ENCODE results near the gene DNM1L. TPM values are rescaled to one million over a fixed set of nuclear protein-coding genes. Genes with fewer than 3 reads are reported as not detected.

Gene DNM1L
- total RNA-seq, 3 donors from 2014 or later (not counting 1 experiment from before 2014, with no cell fraction given), result 69.2 to 84.9 (median 81.0) TPM

DNA sequence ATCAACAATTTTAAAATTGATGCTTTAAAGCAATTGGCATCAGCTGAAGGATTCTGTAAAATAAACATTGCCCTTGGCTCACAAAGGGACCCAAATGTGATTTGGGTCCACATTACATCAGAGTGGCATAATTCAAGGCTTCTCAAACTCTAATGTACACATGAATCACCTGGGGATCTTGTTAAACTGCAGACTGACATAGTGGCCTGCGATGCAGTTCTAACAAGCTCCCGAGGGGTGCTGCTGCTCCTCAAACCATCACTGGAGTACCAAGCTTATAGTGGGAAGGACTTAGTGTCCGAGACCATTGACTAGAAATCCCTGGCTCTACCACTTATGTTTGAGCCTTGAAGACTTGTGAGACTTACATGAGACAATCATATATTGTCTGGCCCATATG, 31.8 kb upstream of the DNM1L start:
- Mint-ChIP-seq H3K4me1 (no peaks in the 10 kb centered on the region), H3K27me3 (ENCODE audit: low read depth in 2 of 2) (peaks cover 0 to 4% of the 10 kb centered on the region in 2 donors), H3K27ac (no peak overlapping the region), H3K9me3 (no peaks in the 10 kb centered on the region), H3K36me3 (no peaks in the 10 kb centered on the region), H3K4me3 (no peak overlapping the region)
- 90% methylated on average over 3 of the region's 3 CpGs for WGBS (ENCODE audit: insufficient coverage)
- DNase-seq (no peak), ATAC-seq (no peak)
- no peak for TF ChIP-seq CTCF (IDR thresholded peaks at IDR 0.05)
- H3K27ac ChIP-seq (ENCODE audit: low read length), result no peak overlapping the region
- intact Hi-C loops (cut with micrococcal nuclease), result no loop called here
- no peaks in the 10 kb centered on the region for H3K4me1 ChIP-seq (ENCODE audit: control insufficient read depth, insufficient read depth, low read length)
- H3K27me3 ChIP-seq (ENCODE audit: control insufficient read depth, insufficient read depth, low read length), result no peaks in the 10 kb centered on the region
- no peaks in the 10 kb centered on the region for H3K36me3 ChIP-seq (ENCODE audit: control insufficient read depth, insufficient read depth, low read length)
- H3K4me3 ChIP-seq (ENCODE audit: low read length), result no peak overlapping the region
- H3K9me3 ChIP-seq (ENCODE audit: control insufficient read depth, insufficient read depth, low read length), result no peaks in the 10 kb centered on the region

- H3K27ac Mint-ChIP-seq, result no peak overlapping the region
- WGBS (ENCODE audit: insufficient coverage), result 61% methylated on average over 2 of the region's 2 CpGs
- Histone ChIP-seq H3K36me3 (ENCODE audit: control insufficient read depth, insufficient read depth, low read length) (no peaks in the 10 kb centered on the region), H3K4me1 (ENCODE audit: control insufficient read depth, insufficient read depth, low read length) (no peaks in the 10 kb centered on the region), H3K27ac (ENCODE audit: low read length) (no peak overlapping the region), H3K27me3 (ENCODE audit: control insufficient read depth, insufficient read depth, low read length) (no peaks in the 10 kb centered on the region), H3K9me3 (ENCODE audit: control insufficient read depth, insufficient read depth, low read length) (no peaks in the 10 kb centered on the region), H3K4me3 (ENCODE audit: low read length) (no peak overlapping the region)
- H3K36me3 Mint-ChIP-seq, result no peaks in the 10 kb centered on the region
- no peak for DNase-seq
- TF ChIP-seq CTCF (IDR thresholded peaks at IDR 0.05), result no peak
- no peaks in the 10 kb centered on the region for H3K9me3 Mint-ChIP-seq
- no peak for ATAC-seq
- peaks cover 0 to 4% of the 10 kb centered on the region in 2 donors for H3K27me3 Mint-ChIP-seq (ENCODE audit: low read depth in 2 of 2)
- H3K4me3 Mint-ChIP-seq, result no peak overlapping the region
- intact Hi-C loops (cut with micrococcal nuclease), result no loop called here
- H3K4me1 Mint-ChIP-seq, result no peaks in the 10 kb centered on the region
Measured at GRCh38 chr12:32650508-32650907, 28.6 kb upstream of the DNM1L start.

- no peaks in the 10 kb centered on the region for H3K9me3 ChIP-seq (ENCODE audit: control insufficient read depth, insufficient read depth, low read length)
- DNase-seq, result no peak
- intact Hi-C loops (cut with micrococcal nuclease), result no loop called here
- no peak overlapping the region for H3K4me3 ChIP-seq (ENCODE audit: low read length)
- H3K9me3 Mint-ChIP-seq, result no peaks in the 10 kb centered on the region
- peaks cover 0 to 4% of the 10 kb centered on the region in 2 donors for H3K27me3 Mint-ChIP-seq (ENCODE audit: low read depth in 2 of 2)
- no peak for TF ChIP-seq CTCF (IDR thresholded peaks at IDR 0.05)
- H3K27ac ChIP-seq (ENCODE audit: low read length), result no peak overlapping the region
- H3K4me1 ChIP-seq (ENCODE audit: control insufficient read depth, insufficient read depth, low read length), result no peaks in the 10 kb centered on the region
- no peaks in the 10 kb centered on the region for H3K36me3 Mint-ChIP-seq
- no peak for ATAC-seq
- H3K4me3 Mint-ChIP-seq, result no peak overlapping the region
- H3K36me3 ChIP-seq (ENCODE audit: control insufficient read depth, insufficient read depth, low read length), result no peaks in the 10 kb centered on the region
- H3K4me1 Mint-ChIP-seq, result no peaks in the 10 kb centered on the region
- no peaks in the 10 kb centered on the region for H3K27me3 ChIP-seq (ENCODE audit: control insufficient read depth, insufficient read depth, low read length)
- WGBS (ENCODE audit: insufficient coverage), result 92% methylated on average over 4 of the region's 5 CpGs
- no peak overlapping the region for H3K27ac Mint-ChIP-seq
Measured at GRCh38 chr12:32651151-32651955, 27.7 kb upstream of the DNM1L start.

DNA sequence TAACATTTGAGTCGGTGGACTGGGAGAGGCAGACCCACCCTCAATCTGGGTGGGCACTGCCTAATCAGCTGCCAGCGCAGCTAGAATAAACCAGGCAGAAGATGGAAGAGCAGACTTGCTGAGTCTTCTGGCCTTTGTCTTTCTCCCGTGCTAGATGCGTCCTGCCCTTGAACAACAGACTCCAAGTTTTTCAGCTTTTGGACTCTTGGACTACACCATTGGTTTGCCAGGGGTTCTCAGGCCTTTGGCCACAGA, 27.2 kb upstream of the DNM1L start:
- DNase-seq, result no peak
- Histone ChIP-seq H3K4me1 (ENCODE audit: control insufficient read depth, insufficient read depth, low read length) (no peaks in the 10 kb centered on the region), H3K36me3 (ENCODE audit: control insufficient read depth, insufficient read depth, low read length) (no peaks in the 10 kb centered on the region), H3K9me3 (ENCODE audit: control insufficient read depth, insufficient read depth, low read length) (no peaks in the 10 kb centered on the region), H3K4me3 (ENCODE audit: low read length) (no peak overlapping the region), H3K27me3 (ENCODE audit: control insufficient read depth, insufficient read depth, low read length) (no peaks in the 10 kb centered on the region), H3K27ac (ENCODE audit: low read length) (no peak overlapping the region)
- TF ChIP-seq CTCF (IDR thresholded peaks at IDR 0.05), result no peak
- no peaks in the 10 kb centered on the region for H3K4me1 Mint-ChIP-seq
- ATAC-seq, result no peak
- 96% methylated on average over 4 of the region's 4 CpGs for WGBS (ENCODE audit: insufficient coverage)
- no peaks in the 10 kb centered on the region for H3K9me3 Mint-ChIP-seq
- no peaks in the 10 kb centered on the region for H3K36me3 Mint-ChIP-seq
- intact Hi-C loops (cut with micrococcal nuclease), result no loop called here
- peaks cover 0 to 4% of the 10 kb centered on the region in 2 donors for H3K27me3 Mint-ChIP-seq (ENCODE audit: low read depth in 2 of 2)
- no peak overlapping the region for H3K4me3 Mint-ChIP-seq
- H3K27ac Mint-ChIP-seq, result no peak overlapping the region

Measured in natural killer cell (primary cell).